Measurements from ENCODE around the gene PLXNA4.

The PLXNA4 gene

DNA sequence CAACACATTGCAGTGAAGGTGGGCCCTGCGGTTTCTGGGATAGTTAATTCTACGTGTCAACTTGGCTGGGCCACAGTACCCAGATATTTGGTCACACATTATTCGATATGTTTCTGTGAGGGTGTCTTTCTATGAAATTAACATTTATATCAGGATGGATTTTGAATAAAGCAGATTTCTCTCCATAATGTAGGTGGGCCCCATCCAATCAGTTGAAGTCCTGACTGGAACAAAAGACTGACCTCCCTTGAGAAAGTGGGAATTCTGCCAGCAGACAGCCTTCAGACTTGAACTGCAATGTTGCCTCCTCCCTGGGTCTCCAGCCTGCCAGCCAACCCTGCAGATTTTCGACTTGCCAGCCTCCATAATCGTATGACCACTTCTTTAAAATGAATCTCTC, 420.6 kb downstream of the PLXNA4 start:
- DNase-seq, result no peak

- DNase-seq, result no peak
Measured at GRCh38 chr7:132154695-132155471, 421.4 kb downstream of the PLXNA4 start.

GRCh38 chr7:132154248-132154647, 422.0 kb downstream of the PLXNA4 start:
- DNase-seq, result no peak

- DNase-seq, result no peak
Measured at GRCh38 chr7:132152131-132152889, 424.0 kb downstream of the PLXNA4 start.

DNA sequence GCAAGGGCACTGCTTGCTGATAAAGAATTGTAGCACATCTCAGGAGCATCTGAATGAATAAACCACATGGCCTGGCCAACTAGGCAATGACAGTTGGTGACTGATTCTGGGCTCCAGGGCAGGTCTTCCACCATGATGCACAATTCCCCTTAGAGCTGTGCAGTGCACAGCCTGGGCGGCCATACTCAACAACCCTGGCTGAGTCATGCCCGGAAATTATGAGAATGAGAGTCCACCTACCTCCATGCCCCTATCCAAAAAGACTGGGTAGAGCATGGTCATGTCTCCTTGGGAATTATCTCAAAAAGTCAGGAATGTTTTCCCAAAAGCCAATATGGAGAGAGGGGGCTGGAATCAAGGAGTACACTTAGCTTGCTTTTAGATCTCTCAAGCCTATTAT, 425.6 kb downstream of the PLXNA4 start:
- no peak for DNase-seq

DNA sequence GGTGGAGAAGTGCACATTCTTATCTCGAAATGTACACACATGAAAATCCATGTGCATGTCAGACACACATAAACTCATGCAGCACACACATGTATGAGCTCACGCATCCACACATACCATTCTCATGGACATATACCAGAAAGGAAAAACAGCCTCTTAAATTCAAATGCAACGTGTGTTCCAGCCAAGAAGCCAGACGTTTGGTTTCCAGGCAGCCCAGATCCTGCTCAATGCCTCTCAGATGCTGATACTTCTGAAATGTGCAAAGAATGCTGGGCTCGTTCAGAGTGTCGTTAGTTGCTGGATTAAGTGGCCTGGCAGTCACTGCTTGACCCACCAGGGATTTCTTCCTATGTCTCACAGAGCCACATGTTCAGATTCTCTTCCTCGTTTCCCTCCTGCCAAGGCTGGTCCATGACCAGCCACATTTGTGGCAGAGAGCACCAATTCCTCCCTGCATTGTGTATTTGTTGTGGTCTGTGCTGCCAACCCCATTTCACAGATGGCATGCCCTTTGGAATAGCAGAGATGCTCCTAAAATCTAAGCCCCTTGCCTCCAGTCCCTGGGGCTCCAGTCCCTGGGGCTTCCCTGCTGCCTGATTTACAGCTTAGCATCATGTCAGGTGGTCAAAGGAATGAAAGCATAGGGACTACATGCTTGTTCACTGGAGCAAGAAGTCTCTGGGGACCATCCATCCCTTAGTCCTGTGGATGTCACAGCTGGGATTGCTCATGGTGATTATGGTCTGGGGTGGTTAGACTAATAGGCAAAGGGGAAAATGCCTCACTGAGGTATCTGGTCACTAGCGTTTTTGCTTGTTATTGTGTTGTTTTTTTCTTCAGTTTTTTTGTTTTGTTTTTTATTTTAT, 426.6 kb downstream of the PLXNA4 start:
- no peak for DNase-seq

GRCh38 chr7:132148876-132149275, 427.4 kb downstream of the PLXNA4 start:
- no peak for DNase-seq

- DNase-seq, result no peak
Measured at GRCh38 chr7:132145466-132145865, 430.8 kb downstream of the PLXNA4 start.

DNA sequence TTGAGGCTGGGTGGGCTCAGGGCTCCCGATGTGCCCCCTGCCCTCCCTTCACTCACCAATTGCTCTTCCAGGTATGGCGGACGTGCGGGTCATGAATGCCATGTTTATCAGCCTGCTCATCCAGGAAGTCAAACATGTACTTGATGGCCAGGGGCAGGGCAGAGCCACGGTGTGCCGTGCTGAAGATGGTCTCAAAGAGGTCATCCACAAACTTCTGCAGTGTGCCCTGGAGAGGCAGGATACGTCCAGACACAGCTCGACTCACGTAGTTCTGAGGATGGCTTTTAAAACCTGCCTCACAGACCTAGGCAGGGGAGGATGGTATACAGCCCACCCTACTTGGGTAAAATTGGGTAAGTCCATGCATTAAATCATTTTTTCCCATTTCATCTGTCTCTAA, 431.2 kb downstream of the PLXNA4 start:
- DNase-seq, result no peak

- DNase-seq, result no peak
Measured at GRCh38 chr7:132142006-132142405, 434.3 kb downstream of the PLXNA4 start.

DNA sequence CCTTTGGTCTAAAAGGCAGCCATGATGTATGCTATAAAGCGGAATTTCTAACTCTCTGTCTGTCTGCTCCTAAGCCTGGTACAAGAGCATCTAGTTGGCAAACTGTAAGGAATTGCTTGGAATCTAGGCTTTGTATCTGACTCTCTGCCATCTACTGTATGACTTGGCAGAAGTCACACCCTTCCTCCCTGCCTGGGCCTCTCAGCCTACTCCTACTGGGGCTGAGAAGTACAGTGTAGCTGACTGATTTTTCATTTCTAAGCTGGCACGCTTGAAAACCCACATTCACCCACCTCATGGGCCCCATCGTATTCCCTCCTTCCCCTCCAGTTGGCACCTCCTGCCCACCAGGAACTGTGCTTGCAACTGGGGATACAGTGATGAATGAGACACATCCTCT, 435.2 kb downstream of the PLXNA4 start:
- no peak for DNase-seq

GRCh38 chr7:132140341-132140740, 435.9 kb downstream of the PLXNA4 start:
- DNase-seq, result no peak

- DNase-seq, result no peak
Measured at GRCh38 chr7:132138817-132139216, 437.5 kb downstream of the PLXNA4 start.

DNA sequence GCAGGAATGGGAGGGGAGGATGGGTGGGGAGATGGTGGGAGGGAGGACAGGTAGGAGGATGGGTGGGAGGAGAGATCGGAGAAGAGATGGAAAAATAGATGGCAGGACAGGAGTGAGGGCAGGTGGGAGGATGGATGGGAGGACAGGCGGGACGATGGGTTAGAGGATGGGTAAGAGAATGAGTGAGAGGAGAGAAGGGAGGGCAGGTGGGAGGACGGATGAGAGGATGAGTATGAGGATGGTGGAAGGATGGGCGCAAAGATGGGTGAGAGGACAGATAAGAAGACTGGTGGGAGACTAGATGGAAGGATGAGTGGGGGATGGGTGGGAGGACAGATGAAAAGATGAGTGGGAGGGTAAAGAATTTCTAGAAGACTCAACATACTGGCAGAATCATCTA, 438.6 kb downstream of the PLXNA4 start:
- no peak for DNase-seq

DNA sequence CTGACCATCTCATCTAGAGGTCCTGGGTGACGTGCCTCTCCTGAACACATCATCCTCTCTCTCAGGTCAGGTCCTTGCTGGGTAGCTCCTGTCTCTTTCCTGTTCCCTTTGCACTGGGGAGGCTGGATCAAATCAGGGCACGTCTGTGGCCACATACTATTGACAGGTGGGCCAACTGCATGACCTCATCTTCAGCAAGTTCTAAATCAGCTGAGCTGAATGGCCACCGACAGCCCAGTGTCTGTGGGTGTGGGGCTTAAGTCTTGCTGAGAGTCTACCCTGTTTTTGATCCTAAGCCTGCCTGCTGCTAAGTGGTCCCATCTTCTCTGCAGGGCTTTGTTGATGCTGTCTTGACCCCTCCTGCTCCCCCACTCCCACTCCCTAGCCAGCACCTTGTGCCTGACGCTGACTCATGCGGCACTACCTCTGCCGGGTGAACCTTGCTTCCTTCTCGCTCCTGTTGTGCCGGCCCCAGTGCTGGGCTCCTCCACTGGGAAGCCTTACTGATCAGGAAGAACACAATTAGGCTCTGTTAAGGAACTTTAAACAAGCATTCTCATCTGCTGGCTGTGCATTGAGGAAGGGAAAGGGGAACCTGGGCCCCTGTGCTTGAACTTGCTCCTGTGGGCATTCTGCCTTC, 440.4 kb downstream of the PLXNA4 start:
- no peak for DNase-seq

DNA sequence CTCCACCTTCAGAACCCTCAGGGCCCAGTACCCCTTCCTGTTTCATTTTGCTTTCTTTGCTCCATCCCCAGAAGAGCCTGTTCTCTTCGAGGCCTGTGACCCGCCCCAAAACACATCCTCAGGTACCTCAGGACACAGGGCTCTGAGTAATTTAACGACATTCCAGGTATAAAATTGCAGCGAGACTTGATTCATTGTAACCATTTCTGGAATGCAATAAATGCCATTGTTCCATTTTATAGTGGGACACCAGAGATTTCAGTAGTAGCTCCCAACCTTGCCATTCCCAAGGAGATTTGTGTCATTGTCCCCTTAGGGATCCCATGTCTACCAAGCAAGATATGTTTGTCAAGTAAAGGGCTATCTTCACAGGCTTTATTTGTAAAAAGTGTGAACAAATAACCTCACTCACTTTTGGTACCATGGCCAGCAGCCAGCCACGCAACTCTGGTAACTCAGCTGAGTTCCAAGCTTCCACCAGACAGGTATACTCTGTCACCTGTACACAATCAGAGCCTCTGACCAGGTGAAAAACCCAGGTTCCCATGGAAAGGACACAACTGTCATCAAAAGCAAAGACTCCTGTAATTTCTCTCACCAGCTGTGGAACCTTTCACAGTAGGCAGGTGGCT, 441.3 kb downstream of the PLXNA4 start:
- DNase-seq, result no peak

DNA sequence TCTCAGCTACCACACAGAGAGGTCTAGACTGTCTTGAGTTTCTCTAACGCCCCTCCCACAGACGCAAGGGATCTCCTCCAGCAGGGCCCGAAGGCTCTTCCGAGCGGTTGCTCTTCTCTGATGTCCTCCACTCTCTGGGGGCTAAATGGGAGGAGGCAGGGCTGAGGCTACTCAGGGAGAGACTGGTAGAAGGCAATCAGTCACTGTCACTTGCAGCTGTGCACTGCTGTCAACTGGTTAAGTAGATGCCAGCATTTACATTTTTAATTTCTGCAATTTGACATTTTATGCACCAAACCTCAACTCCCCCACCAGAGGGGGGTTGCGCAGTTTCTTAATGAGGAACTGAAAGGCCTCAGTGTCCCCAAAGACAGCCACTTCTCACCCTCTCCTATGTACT, 442.8 kb downstream of the PLXNA4 start:
- no peak for DNase-seq

DNA sequence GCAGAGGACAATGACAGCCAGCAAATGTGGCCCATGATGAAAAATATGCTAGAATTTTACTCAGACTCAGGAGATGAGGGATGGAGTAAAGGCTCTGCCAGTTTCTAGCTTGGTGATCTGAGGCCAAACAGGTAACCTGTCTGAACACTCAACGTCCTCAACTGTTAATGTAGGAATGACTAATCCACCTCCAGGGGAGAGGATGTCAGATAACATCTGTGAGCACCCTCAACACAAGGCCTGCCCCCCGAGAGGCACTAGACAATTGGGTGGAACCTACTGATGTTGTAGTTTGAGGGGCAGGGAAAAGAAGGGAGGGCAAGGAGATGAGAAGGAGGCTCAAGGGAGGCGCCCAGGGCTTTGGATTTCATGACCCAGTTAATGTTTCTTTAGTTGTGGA, 445.1 kb downstream of the PLXNA4 start:
- no peak for DNase-seq

- no peak for DNase-seq
Measured at GRCh38 chr7:132130497-132130896, 445.8 kb downstream of the PLXNA4 start.

DNA sequence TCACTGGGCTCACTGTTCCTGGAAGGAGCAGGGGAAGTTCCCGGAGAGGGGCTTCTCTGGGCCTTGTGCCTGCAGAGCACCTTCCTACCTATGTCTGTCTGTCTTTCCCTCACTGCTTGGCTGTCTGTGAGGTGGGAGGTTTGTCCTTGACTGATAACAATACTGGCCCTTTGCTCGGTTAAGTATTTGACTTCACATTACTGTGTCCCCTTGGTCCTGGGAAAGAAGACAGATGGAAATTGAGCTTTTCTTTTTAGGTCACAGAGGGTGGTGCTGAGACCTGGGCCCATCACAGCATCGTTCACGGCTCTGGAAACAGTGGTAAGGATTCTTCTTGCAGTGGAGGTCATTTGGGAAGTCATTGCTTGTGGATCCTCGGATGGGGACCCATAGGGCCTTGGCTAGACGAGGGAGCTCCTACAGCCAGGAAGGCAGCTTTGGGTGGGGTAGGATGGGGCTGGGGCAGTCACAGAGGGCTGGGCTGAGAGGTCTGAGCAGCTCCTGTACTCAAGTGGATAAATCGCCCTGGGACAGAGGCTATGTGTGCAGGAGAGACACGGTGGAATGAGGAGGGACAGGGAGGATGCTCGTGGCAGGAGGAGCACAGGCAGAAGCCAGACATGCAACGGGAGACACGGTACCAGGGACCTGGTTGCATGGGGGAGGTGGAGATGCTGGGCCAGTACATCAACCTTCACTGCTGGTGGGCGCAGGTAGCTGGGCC, 450.2 kb downstream of the PLXNA4 start:
- DNase-seq, result no peak

DNA sequence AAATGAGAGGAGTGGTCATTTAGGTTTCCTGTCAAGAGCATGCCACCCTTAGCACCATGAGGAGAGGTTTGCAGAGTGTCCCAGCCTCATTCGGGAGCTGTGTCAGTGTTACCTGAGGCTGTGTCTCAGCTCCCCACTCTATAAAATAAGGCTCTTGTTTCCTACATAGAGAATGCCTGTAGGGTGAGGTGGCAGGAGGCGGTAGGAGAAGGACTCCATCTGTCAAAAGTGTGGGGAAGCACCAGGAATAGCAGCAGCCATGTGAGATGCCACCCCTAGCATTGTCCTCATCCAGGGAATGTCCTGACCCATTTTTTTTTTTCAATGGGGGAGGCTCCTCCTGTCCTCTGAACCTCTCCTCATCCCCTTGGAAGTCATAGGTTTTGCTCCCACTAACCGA, 451.2 kb downstream of the PLXNA4 start:
- no peak for DNase-seq

GRCh38 chr7:132124575-132124974, 451.7 kb downstream of the PLXNA4 start:
- DNase-seq, result no peak

All from NCI-H1092 treated with DMSO at 0.1 percent for 48 hours (cell line).